ENCODE results near the gene SELP.

Gene SELP

GRCh38 chr1:169576241-169576934, 53.5 kb downstream of the SELP start:
- DNase-seq (ENCODE audit: low spot score) = no peak

- no peak for DNase-seq (ENCODE audit: low spot score)
Measured at GRCh38 chr1:169574336-169574735, 55.6 kb downstream of the SELP start.

DNA sequence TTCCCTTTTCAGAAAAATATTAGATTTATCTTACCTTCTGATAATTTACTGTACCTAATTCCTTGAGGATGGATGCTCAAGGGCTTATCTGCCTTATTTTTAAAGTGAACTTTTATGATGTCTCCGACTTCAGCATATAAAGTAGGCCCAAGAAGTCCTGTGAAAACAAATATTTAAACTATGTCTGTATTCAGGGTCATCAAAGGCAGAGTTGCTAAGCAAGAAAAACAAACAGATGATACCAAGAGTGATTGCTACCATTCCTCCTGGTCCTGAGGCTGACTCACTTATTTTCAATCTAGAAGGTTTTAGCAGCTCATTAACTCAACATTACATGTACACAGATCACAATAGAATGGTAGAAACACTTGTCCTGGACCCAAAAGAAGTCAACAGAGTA, 57.7 kb downstream of the SELP start:
- no peak for DNase-seq (ENCODE audit: low spot score)

- DNase-seq (ENCODE audit: low spot score) = no peak
Measured at GRCh38 chr1:169571450-169571849, 58.5 kb downstream of the SELP start.

DNA sequence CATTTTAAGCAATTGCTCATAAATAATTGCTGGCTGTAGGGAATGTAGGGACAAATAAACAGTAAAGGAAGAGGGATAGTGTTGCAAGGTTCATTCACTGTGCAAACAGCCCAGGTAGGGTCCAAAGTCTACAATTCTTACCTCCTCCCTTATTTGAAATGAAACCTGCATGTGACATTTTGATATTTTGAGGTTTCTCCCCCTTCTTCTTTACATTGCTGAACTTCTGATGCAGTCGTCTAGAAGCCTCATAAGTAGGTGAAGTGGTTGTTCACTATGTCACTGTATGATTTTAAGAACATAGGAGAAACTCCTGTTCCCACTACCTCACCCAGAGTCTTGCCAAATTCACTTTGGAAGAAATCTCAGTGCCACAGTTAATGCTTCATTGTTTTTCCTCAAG, 59.8 kb downstream of the SELP start:
- DNase-seq (ENCODE audit: low spot score) = no peak

GRCh38 chr1:169568497-169568896, 61.4 kb downstream of the SELP start:
- DNase-seq (ENCODE audit: low spot score) = peak; percentile 66

GRCh38 chr1:169565335-169566271, 64.3 kb downstream of the SELP start:
- no peak for DNase-seq (ENCODE audit: low spot score)

DNA sequence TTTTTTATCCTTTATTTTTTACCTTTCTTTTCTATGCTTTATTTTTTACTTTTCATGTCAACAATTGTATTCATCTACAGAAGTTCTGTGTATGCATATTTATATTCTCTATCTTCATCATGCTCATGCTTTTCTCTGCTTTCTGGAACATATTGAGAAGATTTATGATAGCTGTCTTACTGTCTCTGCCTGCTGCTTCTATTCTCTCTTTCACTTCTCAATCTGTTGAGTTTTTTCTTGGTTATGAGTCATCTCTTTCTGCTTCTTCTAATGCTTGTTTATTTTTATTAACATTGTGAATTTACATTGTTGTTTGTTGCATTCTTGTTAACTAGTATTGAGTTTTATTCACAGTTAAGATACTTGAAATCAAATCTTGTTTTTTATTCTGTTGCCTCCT, 66.3 kb downstream of the SELP start:
- DNase-seq (ENCODE audit: low spot score) = no peak

- no peak for DNase-seq (ENCODE audit: low spot score)
Measured at GRCh38 chr1:169563019-169563615, 66.8 kb downstream of the SELP start.

GRCh38 chr1:169561692-169562091, 68.2 kb downstream of the SELP start:
- no peak for DNase-seq (ENCODE audit: low spot score)

- DNase-seq (ENCODE audit: low spot score) = no peak
Measured at GRCh38 chr1:169557131-169557530, 72.8 kb downstream of the SELP start.

DNA sequence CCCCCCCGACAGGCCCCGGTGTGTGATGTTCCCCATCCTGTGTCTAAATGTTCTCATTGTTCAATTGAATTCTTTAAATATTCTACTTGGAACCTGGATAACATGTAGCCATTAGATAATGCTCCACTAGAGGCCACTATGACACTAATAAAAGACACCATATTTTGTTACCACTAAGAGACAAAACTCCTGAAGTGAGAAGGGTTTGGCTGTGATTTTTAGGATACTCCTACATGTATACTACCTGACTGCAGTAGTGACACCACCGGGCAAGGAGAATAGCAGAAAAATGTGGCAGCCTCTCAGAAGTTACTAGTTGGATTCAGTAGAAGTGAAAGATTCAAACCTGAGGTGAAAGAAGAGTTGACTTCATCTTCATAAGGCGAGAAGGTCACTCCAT, 79.6 kb downstream of the SELP start:
- DNase-seq (ENCODE audit: low spot score) = peak; percentile 82

GRCh38 chr1:169548282-169548681, 81.6 kb downstream of the SELP start:
- DNase-seq (ENCODE audit: low spot score) = no peak

DNA sequence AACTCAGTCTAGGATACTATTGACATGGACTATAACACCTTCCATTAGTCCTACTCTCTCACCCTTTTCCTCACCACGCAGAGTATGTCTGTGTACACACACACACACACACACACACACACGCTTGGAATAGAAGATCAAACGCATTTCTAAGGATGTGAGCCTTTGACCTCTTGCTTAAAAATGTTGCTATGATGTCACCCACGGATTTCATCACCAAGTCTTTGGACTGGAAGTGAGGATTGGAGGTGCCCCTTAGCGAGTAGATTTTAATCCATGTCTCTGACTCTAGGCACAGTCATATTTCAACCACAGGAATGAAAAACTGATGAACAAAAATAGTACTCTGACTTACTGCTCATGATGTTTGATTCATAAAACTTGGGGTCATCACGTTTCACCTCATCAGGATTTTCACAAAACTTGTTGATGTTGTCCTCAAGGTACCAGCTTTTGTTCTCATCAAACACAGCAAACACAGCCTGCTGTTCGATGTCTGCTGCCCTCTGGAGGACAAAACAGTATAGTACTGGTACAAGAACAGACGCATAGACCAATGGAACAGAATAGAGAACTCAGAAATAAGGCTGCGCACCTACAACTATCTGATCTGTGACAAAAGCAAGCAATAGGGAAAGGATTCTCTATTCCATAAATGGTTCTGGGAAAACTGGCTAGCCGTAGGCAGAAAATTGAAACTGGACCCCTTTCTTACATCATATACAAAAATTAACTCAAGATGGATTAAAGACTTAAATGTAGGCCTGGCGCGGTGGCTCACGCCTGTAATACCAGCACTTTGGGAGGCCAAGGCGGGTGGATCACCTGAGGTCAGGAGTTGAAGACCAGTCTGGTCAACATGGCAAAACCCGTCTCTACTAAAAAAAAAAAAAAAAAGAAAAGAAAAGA, 83.6 kb downstream of the SELP start:
- peak; percentile 23 for DNase-seq (ENCODE audit: low spot score)

DNA sequence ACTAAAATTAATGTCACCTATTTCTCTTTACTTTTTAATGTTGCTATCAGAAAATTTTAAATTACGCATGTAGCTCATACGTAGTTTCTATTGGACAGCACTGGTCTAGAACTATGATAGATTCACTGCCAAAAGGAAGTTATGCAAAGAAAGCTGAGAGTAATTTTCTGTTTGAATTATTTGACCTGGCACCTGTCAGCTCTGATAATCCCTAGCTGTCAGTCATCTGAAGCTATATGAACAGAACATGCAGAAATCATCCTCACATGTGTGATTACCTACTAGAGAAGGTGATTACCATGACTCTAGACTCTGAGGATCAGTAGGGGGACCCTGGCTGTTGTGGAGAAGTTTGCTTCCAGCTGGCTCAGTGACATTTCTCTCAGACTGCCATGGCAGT, 84.5 kb downstream of the SELP start:
- no peak for DNase-seq (ENCODE audit: low spot score)

GRCh38 chr1:169538998-169539871, 90.7 kb downstream of the SELP start:
- peak; percentile 31 for DNase-seq (ENCODE audit: low spot score)
